Suprapubic skin (tissue), 4 donors: ENCODE results near the gene BUD23. TPM values are rescaled to one million over a fixed set of nuclear protein-coding genes. Genes with fewer than 3 reads are reported as not detected.
"Not testable (repeated sequence)": the region's sequence is repeated elsewhere in the genome, so short reads cannot be mapped to it uniquely, and the experiment has no call there.

Source experiments
- DNase-seq, 2 donors: peaks; one replicate each; pipeline ENCODE4 v3.0.0-alpha.2; 2019; ENCODE audit warnings: low spot score in 2 of 2
- H3K27ac ChIP-seq: fragments of 200-600 bp; sonication (generic); one replicate; pipeline ENCODE4 v1.5.1; 2019
- H3K27me3 ChIP-seq: fragments of 200-600 bp; sonication (generic); one replicate; pipeline ENCODE4 v1.5.1; 2019
- H3K36me3 ChIP-seq: fragments of 200-600 bp; sonication (generic); one replicate; pipeline ENCODE4 v1.5.1; 2019
- H3K4me1 ChIP-seq: fragments of 200-600 bp; sonication (generic); one replicate; pipeline ENCODE4 v1.5.1; 2019
- H3K4me3 ChIP-seq: fragments of 200-600 bp; sonication (generic); one replicate; pipeline ENCODE4 v1.5.1; 2019; ENCODE audit warnings: mild to moderate bottlenecking
- H3K9me3 ChIP-seq: fragments of 200-600 bp; sonication (generic); one replicate; pipeline ENCODE4 v1.5.1; 2019
- EP300 ChIP-seq: sonication (generic); formaldehyde crosslinking; IDR thresholded peaks from one replicate; pipeline ENCODE4 v1.6.1; 2017; ENCODE audit warnings: antibody characterized with exemption
- POLR2A ChIP-seq, 2 donors: fragments of 450-650 bp; IDR thresholded peaks; one replicate each; pipeline ENCODE4 v1.6.1; 2017; ENCODE audit warnings: antibody characterized with exemption in 2 of 2, mild to moderate bottlenecking in 2 of 2, moderate library complexity in 2 of 2
- POLR2AphosphoS5 ChIP-seq, 3 donors: sonication (generic); formaldehyde crosslinking; IDR thresholded peaks; one replicate each; pipeline ENCODE4 v1.6.1; 2017; ENCODE audit warnings: antibody characterized with exemption in 3 of 3
- WGBS: methylation state at CpG from one replicate; pipeline ENCODE4 v1.1.5; 2018; 5-methylcytosine and 5-hydroxymethylcytosine counted together
- total RNA-seq, 4 donors: library from RNA; depleted of rRNA; stranded (reverse); fragments of >200 nt; gene quantifications; one replicate each; pipeline ENCODE4 v1.1.0, GENCODE V29; 2016
- TF ChIP-seq, protein P1 (sequence below), 2 donors: fragments of 200-600 bp in 1 of 2; fragments of 450-650 bp in 1 of 2; sonication (generic) in 1 of 2; IDR thresholded peaks; one replicate each; pipeline ENCODE4 v1.5.1; 2016 to 2019; ENCODE audit warnings: antibody characterized with exemption in 2 of 2, mild to moderate bottlenecking in 1 of 2, moderate library complexity in 1 of 2

Gene BUD23
- total RNA-seq, 4 donors from 2014 or later, result 48.1 to 65.8 (median 53.8) TPM

DNA sequence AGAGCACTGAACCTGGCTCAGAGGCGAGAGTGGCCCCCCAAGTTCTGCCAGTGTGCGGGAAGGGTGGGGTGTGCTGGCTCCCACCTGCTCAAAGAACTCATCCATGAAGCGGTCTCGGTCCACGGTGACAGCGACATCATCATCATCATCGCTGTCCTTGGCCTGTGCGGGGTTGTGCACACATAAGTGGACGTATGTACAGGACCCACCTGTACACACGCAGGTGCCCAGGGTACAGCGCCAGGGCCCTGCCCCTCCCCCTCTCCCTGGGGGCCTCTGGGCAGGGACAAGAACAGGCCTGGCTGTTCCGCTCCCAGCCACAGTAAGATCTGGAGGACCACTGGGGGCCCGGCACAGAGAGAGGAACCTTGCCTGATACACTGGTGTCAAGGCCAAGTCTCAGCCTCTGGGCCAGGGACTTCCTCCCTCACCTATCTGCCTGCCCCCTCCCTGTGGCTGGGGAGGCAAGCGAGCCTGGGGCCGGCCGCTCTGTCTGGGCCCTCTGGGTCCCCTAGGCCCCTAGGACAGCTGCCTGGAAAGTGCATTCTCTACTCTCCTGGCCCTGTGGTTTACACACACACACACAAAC lies 25.7 kb downstream of the BUD23 start:
- WGBS, result 95% methylated on average over 12 of the region's 16 CpGs
- DNase-seq, result no peak
- Histone ChIP-seq H3K27me3 (no peaks in the 10 kb centered on the region), H3K9me3 (no peaks in the 10 kb centered on the region), H3K27ac (no peak overlapping the region), H3K4me3 (no peak overlapping the region), H3K36me3 (no peaks in the 10 kb centered on the region), H3K4me1 (peaks cover 16% of the 10 kb centered on the region)
- TF ChIP-seq, protein P1, sequence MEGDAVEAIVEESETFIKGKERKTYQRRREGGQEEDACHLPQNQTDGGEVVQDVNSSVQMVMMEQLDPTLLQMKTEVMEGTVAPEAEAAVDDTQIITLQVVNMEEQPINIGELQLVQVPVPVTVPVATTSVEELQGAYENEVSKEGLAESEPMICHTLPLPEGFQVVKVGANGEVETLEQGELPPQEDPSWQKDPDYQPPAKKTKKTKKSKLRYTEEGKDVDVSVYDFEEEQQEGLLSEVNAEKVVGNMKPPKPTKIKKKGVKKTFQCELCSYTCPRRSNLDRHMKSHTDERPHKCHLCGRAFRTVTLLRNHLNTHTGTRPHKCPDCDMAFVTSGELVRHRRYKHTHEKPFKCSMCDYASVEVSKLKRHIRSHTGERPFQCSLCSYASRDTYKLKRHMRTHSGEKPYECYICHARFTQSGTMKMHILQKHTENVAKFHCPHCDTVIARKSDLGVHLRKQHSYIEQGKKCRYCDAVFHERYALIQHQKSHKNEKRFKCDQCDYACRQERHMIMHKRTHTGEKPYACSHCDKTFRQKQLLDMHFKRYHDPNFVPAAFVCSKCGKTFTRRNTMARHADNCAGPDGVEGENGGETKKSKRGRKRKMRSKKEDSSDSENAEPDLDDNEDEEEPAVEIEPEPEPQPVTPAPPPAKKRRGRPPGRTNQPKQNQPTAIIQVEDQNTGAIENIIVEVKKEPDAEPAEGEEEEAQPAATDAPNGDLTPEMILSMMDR (IDR thresholded peaks at IDR 0.05), result no peak
- TF ChIP-seq POLR2A (IDR thresholded peaks at IDR 0.05) (no peak), EP300 (no peak), POLR2AphosphoS5 (IDR thresholded peaks at IDR 0.05) (no peak)

DNA sequence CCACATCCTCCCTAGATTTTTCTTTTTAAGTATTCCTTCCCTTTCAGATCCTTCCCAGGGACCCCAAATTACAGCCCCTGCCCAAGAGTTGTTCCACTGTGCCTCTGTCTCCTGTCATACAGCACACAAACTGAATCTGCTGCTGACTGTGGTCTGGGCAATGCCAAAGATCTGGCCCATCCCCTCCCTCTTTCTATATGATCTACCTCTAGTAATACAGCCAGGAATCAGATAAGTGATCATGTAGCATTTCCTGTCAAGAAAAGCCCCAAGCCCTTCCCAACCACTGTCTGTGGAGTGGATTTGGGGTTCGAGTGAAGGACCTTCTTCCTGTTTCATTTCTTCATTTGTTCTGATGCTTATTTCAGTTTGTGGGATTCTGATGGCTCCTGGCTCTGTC lies 29.4 kb downstream of the BUD23 start:
- no peaks in the 10 kb centered on the region for H3K9me3 ChIP-seq
- H3K4me1 ChIP-seq, result peaks cover 5% of the 10 kb centered on the region
- no peaks in the 10 kb centered on the region for H3K36me3 ChIP-seq
- 80% methylated on average over 1 of the region's 1 CpG for WGBS
- no peaks in the 10 kb centered on the region for H3K27me3 ChIP-seq
- no peak overlapping the region for H3K4me3 ChIP-seq
- TF ChIP-seq POLR2AphosphoS5 (IDR thresholded peaks at IDR 0.05) (no peak), EP300 (no peak), POLR2A (IDR thresholded peaks at IDR 0.05) (no peak)
- TF ChIP-seq, protein P1 (IDR thresholded peaks at IDR 0.05), result no peak
- DNase-seq, result no peak
- no peak overlapping the region for H3K27ac ChIP-seq

DNA sequence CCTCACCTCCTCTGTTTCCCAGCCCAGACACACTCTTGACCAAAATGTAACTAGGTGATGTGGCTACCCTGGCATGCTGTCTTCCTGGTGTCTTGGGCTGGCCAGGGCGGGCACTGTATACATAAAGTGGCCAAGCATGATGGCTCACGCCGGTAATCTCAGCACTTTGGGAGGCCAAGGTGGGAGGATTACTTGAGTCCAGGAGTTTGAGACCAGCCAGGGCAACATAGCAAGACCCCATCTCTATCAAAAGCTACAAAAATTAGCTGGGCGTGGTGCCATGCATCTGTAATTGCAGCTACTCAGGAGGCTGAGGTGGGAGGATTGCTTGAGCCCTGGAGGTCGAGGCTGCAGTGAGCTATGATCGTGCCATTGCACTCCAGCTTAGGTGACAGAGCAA lies 29.9 kb downstream of the BUD23 start:
- not testable (repeated sequence) for H3K27ac ChIP-seq, H3K27me3 ChIP-seq, H3K36me3 ChIP-seq, H3K4me3 ChIP-seq, H3K9me3 ChIP-seq, DNase-seq
- peaks cover 10% of the 10 kb centered on the region for H3K4me1 ChIP-seq
- WGBS, result 100% methylated on average over 6 of the region's 6 CpGs

GRCh38 chr7:73715648-73716317 lies 32.4 kb downstream of the BUD23 start:
- TF ChIP-seq POLR2A (IDR thresholded peaks at IDR 0.05) (no peak), EP300 (no peak), POLR2AphosphoS5 (IDR thresholded peaks at IDR 0.05) (no peak)
- TF ChIP-seq, protein P1 (IDR thresholded peaks at IDR 0.05), result no peak
- 65% methylated on average over 13 of the region's 16 CpGs for WGBS
- Histone ChIP-seq H3K27ac (no peak overlapping the region), H3K4me3 (no peak overlapping the region), H3K4me1 (peaks cover 25% of the 10 kb centered on the region), H3K27me3 (no peaks in the 10 kb centered on the region), H3K36me3 (no peaks in the 10 kb centered on the region), H3K9me3 (no peaks in the 10 kb centered on the region)
- DNase-seq, result no peak

GRCh38 chr7:73716318-73716890 lies 33.0 kb downstream of the BUD23 start:
- WGBS, result 79% methylated on average over 4 of the region's 4 CpGs
- TF ChIP-seq POLR2AphosphoS5 (IDR thresholded peaks at IDR 0.05) (no peak), EP300 (no peak), POLR2A (IDR thresholded peaks at IDR 0.05) (no peak)
- TF ChIP-seq, protein P1 (IDR thresholded peaks at IDR 0.05), result no peak
- Histone ChIP-seq H3K9me3 (no peaks in the 10 kb centered on the region), H3K27ac (no peak overlapping the region), H3K27me3 (no peaks in the 10 kb centered on the region), H3K4me3 (no peak overlapping the region), H3K4me1 (peaks cover 27% of the 10 kb centered on the region), H3K36me3 (no peaks in the 10 kb centered on the region)
- DNase-seq, result no peak
